PC-9 (cell line): ENCODE measurements around the gene CDA.

ENCODE experiments used
- EZH2 ChIP-seq: fragments of 200-600 bp; sonication (generic); IDR thresholded peaks from 2 replicates; pipeline ENCODE4 v1.8.0; 2017; ENCODE audit warnings: antibody characterized with exemption, low read depth
- TF ChIP-seq, protein P1 (sequence below): fragments of 200-600 bp; sonication (generic); conservative IDR thresholded peaks from 2 replicates; pipeline ENCODE4 v1.6.1; 2017; ENCODE audit warnings: mixed run types, antibody characterized with exemption, mild to moderate bottlenecking, moderate library complexity

DNA sequence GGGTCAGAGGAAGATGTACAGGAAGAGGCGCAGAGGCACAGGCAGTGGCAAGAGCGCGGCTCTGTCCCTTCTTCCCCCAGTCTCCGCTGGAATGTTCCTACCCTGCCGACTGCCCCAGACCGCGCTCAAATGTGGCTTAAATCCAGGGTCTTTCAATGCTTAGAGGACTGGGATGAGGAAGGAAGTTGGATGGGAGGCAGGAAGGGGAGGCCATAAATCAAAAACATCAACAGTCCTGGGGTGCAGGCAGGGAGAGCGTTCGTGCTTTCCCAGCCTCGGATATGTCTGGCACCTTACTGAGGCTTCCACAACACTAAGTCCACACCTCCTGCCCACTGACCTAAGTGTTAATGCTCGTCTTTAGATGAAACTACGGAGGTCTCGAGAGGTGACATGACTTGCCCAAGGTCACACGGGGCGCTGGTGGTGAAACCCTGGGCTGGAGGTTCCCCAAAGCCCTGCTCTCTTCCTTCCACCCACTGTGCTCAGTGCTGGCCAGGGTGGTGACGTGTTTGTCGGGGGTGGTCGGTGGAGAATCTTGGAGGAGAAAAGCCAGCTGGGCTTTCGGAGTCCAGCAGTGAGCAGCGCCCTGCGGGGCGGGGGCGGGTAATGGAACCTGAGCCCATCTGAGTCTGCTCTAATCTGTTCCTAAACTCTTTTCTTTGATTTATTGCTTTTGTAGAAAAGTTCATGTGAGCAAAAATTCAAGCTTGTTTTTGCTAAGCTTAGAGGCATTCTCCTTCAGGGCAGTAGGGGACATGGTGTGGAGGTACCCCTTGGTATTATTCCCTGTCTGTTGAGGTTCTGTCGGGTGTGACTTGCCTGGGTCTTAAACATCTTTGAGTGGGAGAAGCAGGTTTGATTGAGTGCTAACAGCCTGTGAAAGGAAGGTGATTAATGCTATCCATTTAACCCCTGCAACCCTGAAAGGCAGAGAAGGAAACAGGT, 708 bp downstream of the CDA start:
- TF ChIP-seq, protein P1, sequence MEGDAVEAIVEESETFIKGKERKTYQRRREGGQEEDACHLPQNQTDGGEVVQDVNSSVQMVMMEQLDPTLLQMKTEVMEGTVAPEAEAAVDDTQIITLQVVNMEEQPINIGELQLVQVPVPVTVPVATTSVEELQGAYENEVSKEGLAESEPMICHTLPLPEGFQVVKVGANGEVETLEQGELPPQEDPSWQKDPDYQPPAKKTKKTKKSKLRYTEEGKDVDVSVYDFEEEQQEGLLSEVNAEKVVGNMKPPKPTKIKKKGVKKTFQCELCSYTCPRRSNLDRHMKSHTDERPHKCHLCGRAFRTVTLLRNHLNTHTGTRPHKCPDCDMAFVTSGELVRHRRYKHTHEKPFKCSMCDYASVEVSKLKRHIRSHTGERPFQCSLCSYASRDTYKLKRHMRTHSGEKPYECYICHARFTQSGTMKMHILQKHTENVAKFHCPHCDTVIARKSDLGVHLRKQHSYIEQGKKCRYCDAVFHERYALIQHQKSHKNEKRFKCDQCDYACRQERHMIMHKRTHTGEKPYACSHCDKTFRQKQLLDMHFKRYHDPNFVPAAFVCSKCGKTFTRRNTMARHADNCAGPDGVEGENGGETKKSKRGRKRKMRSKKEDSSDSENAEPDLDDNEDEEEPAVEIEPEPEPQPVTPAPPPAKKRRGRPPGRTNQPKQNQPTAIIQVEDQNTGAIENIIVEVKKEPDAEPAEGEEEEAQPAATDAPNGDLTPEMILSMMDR: no peak
- no peak for TF ChIP-seq EZH2
